Effector memory CD4-positive, alpha-beta T cell (primary cell): ENCODE data around the gene PCDHA13.
"Not testable (repeated sequence)": the region's sequence is repeated elsewhere in the genome, so short reads cannot be mapped to it uniquely, and the experiment has no call there.

Experiments
- DNase-seq, 3 donors: peaks; one replicate each; pipeline ENCODE4 v3.0.0-alpha.2; 2020
- H3K27ac ChIP-seq: 2 replicates; pipeline ENCODE4 v1.7.0; 2013; ENCODE audit warnings: mild to moderate bottlenecking, low read length, moderate library complexity; ENCODE audit not compliant: insufficient read depth, poor library complexity, severe bottlenecking
- H3K27me3 ChIP-seq: replicated peaks from 2 replicates; pipeline ENCODE4 v1.7.0; 2013; ENCODE audit warnings: mild to moderate bottlenecking, low read length; ENCODE audit not compliant: insufficient read depth, control insufficient read depth, poor library complexity, severe bottlenecking
- H3K36me3 ChIP-seq: 2 replicates; pipeline ENCODE4 v1.7.0; 2013; ENCODE audit warnings: mild to moderate bottlenecking, low read length, moderate library complexity; ENCODE audit not compliant: control insufficient read depth, insufficient read depth
- H3K4me1 ChIP-seq: 2 replicates; pipeline ENCODE4 v1.7.0; 2013; ENCODE audit warnings: low read length, mild to moderate bottlenecking; ENCODE audit not compliant: control insufficient read depth, insufficient read depth, poor library complexity, severe bottlenecking
- H3K4me3 ChIP-seq: 2 replicates; pipeline ENCODE4 v1.7.0; 2013; ENCODE audit warnings: low read length, low read depth, mild to moderate bottlenecking; ENCODE audit not compliant: insufficient read depth, poor library complexity, severe bottlenecking
- H3K9me3 ChIP-seq: 2 replicates; pipeline ENCODE4 v1.7.0; 2013; ENCODE audit warnings: mild to moderate bottlenecking, low read length, moderate library complexity; ENCODE audit not compliant: control insufficient read depth

PCDHA13 gene

GRCh38 chr5:140849831-140850634, 31.9 kb upstream of the PCDHA13 start:
- H3K27me3 ChIP-seq, H3K9me3 ChIP-seq, DNase-seq, H3K4me3 ChIP-seq, H3K36me3 ChIP-seq, H3K27ac ChIP-seq, H3K4me1 ChIP-seq: not testable (repeated sequence)

- H3K9me3 ChIP-seq: no peaks in the 10 kb centered on the region
- H3K36me3 ChIP-seq: no peaks in the 10 kb centered on the region
- no peak for DNase-seq
- H3K27ac ChIP-seq: no peak within 1 kb of the TSS
- H3K27me3 ChIP-seq: no peaks in the 10 kb centered on the region
- no peak within 1 kb of the TSS for H3K4me3 ChIP-seq
- no peaks in the 10 kb centered on the region for H3K4me1 ChIP-seq
Measured at GRCh38 chr5:140855772-140856674, 25.9 kb upstream of the PCDHA13 start, which contains the start of gene PCDHA10. PCDHA10 (plus strand) TSS chr5:140855897; CDS start chr5:140856049, 152 bp downstream.

GRCh38 chr5:140857177-140857986, 24.5 kb upstream of the PCDHA13 start:
- H3K9me3 ChIP-seq: no peaks in the 10 kb centered on the region
- H3K4me1 ChIP-seq: no peaks in the 10 kb centered on the region
- H3K4me3 ChIP-seq: no peak overlapping the region
- no peaks in the 10 kb centered on the region for H3K27me3 ChIP-seq
- no peak overlapping the region for H3K27ac ChIP-seq
- DNase-seq: no peak
- no peaks in the 10 kb centered on the region for H3K36me3 ChIP-seq

- no peaks in the 10 kb centered on the region for H3K36me3 ChIP-seq
- DNase-seq: no peak
- H3K4me1 ChIP-seq: no peaks in the 10 kb centered on the region
- H3K27me3 ChIP-seq: no peaks in the 10 kb centered on the region
- H3K4me3 ChIP-seq: no peak overlapping the region
- no peaks in the 10 kb centered on the region for H3K9me3 ChIP-seq
- H3K27ac ChIP-seq: no peak overlapping the region
Measured at GRCh38 chr5:140857987-140858240, 24.0 kb upstream of the PCDHA13 start.

GRCh38 chr5:140862441-140863295, 19.3 kb upstream of the PCDHA13 start:
- H3K27me3 ChIP-seq: no peaks in the 10 kb centered on the region
- H3K27ac ChIP-seq: no peak overlapping the region
- no peak overlapping the region for H3K4me3 ChIP-seq

GRCh38 chr5:140868721-140869554, 13.0 kb upstream of the PCDHA13 start, which contains the start of gene PCDHA11:
PCDHA11 (plus strand) TSS chr5:140868957; CDS start chr5:140869104, 147 bp downstream.
- no peak for DNase-seq
- H3K36me3 ChIP-seq: no peaks in the 10 kb centered on the region
- H3K4me3 ChIP-seq: no peak within 1 kb of the TSS
- H3K4me1 ChIP-seq: no peaks in the 10 kb centered on the region
- H3K27ac ChIP-seq: no peak within 1 kb of the TSS
- no peaks in the 10 kb centered on the region for H3K27me3 ChIP-seq
- H3K9me3 ChIP-seq: no peaks in the 10 kb centered on the region

More at GRCh38 chr5:140862441-140863295, 19.3 kb upstream of the PCDHA13 start:
- H3K9me3 ChIP-seq: no peaks in the 10 kb centered on the region
- H3K36me3 ChIP-seq: no peaks in the 10 kb centered on the region
- no peaks in the 10 kb centered on the region for H3K4me1 ChIP-seq
- no peak for DNase-seq

GRCh38 chr5:140869555-140869886, 12.4 kb upstream of the PCDHA13 start:
- H3K36me3 ChIP-seq: no peaks in the 10 kb centered on the region
- H3K27ac ChIP-seq: no peak overlapping the region
- DNase-seq: no peak
- H3K4me1 ChIP-seq: no peaks in the 10 kb centered on the region
- no peaks in the 10 kb centered on the region for H3K27me3 ChIP-seq
- no peaks in the 10 kb centered on the region for H3K9me3 ChIP-seq
- no peak overlapping the region for H3K4me3 ChIP-seq

GRCh38 chr5:140870221-140871201, 11.4 kb upstream of the PCDHA13 start:
- Histone ChIP-seq H3K27ac (no peak overlapping the region), H3K27me3 (no peaks in the 10 kb centered on the region), H3K4me1 (no peaks in the 10 kb centered on the region), H3K4me3 (no peak overlapping the region), H3K36me3 (no peaks in the 10 kb centered on the region), H3K9me3 (no peaks in the 10 kb centered on the region)
- no peak for DNase-seq
